A673 (cell line): ENCODE measurements around the gene NHERF2. TPM values are rescaled to one million over a fixed set of nuclear protein-coding genes. Genes with fewer than 3 reads are reported as not detected.

Experiments
- BruUV-seq: library from RNA; stranded (reverse); fragments of 400-500 nt; replicated peaks from 2 replicates; lab custom pipeline; 2021; lab: Mats Ljungman, UMichigan
- CTCF ChIA-PET: fragments of 300-600 bp; sonication (Branson Sonifier 250); formaldehyde crosslinking; loops from one replicate; lab custom pipeline; 2022; ENCODE audit warnings: antibody characterized with exemption; lab: Charles Lee
- POLR2A ChIA-PET: fragments of 300-600 bp; sonication (Branson Sonifier 250); formaldehyde crosslinking; loops from one replicate; lab custom pipeline; 2022; ENCODE audit warnings: antibody characterized with exemption; ENCODE audit not compliant: low non-redundant PET; lab: Charles Lee
- DNase-seq: peaks from one replicate; pipeline ENCODE4 v3.0.0-alpha.2; 2015; ENCODE audit warnings: low spot score
- H3K27ac ChIP-seq: fragments of 200-600 bp; sonication (generic); 2 replicates; pipeline ENCODE4 v1.5.1; 2016; ENCODE audit warnings: mixed run types, low read depth, mild to moderate bottlenecking, mixed read lengths, antibody characterized with exemption, low read length; ENCODE audit not compliant: poor library complexity, severe bottlenecking
- H3K27me3 ChIP-seq: fragments of 200-600 bp; sonication (generic); replicated peaks from 2 replicates; pipeline ENCODE4 v1.6.1; 2017; ENCODE audit warnings: mixed run types, low read depth, mild to moderate bottlenecking, mixed read lengths, antibody characterized with exemption, low read length; ENCODE audit not compliant: insufficient read depth, poor library complexity
- H3K36me3 ChIP-seq: fragments of 200-600 bp; sonication (generic); 2 replicates; pipeline ENCODE4 v1.6.1; 2016; ENCODE audit warnings: mixed run types, mild to moderate bottlenecking, mixed read lengths, antibody characterized with exemption, low read length; ENCODE audit not compliant: insufficient read depth, poor library complexity, severe bottlenecking
- H3K4me1 ChIP-seq: fragments of 200-600 bp; sonication (generic); 2 replicates; pipeline ENCODE4 v1.6.1; 2017; ENCODE audit warnings: mixed run types, mild to moderate bottlenecking, mixed read lengths, antibody characterized with exemption, low read length; ENCODE audit not compliant: insufficient read depth, poor library complexity, severe bottlenecking
- H3K4me3 ChIP-seq: fragments of 200-600 bp; sonication (generic); 2 replicates; pipeline ENCODE4 v1.5.1; 2016; ENCODE audit warnings: low read depth, mixed run types, mild to moderate bottlenecking, mixed read lengths, low read length; ENCODE audit not compliant: poor library complexity, severe bottlenecking
- H3K9me3 ChIP-seq: fragments of 200-600 bp; sonication (generic); 2 replicates; pipeline ENCODE4 v1.6.1; 2016; ENCODE audit warnings: mixed run types, low read depth, mild to moderate bottlenecking, mixed read lengths, antibody characterized with exemption, low read length; ENCODE audit not compliant: poor library complexity, severe bottlenecking
- CTCF ChIP-seq: fragments of 300-800, 200-600 bp; sonication (generic); conservative IDR thresholded peaks from 2 replicates; pipeline ENCODE4 v1.5.1; 2017; ENCODE audit warnings: low read depth, mild to moderate bottlenecking, antibody characterized with exemption, low read length, moderate library complexity, mixed read lengths
- EZH2 ChIP-seq: fragments of 200-600 bp; sonication (generic); IDR thresholded peaks from 2 replicates; pipeline ENCODE4 v1.6.1; 2017; ENCODE audit warnings: borderline replicate concordance, low read depth, mild to moderate bottlenecking, mixed read lengths, antibody characterized with exemption, low read length; ENCODE audit not compliant: poor library complexity, severe bottlenecking
- intact Hi-C: fragments of 100-400 bp; cut with micrococcal nuclease; formaldehyde crosslinking; loops from one replicate; pipeline ENCODE4 v1.10.0; 2022; ENCODE audit not compliant: unreplicated experiment
- total RNA-seq: library from RNA; stranded (reverse); gene quantifications from 2 replicates; pipeline ENCODE4 v1.2.3, GENCODE V29; 2021

The NHERF2 gene
- total RNA-seq, 1 experiment from 2014 or later = 19.5 TPM

- H3K27ac ChIP-seq = no peak overlapping the region
- H3K4me3 ChIP-seq = no peak overlapping the region
- DNase-seq = no peak
- BruUV-seq = no TSS peak
- peaks cover 18% of the 10 kb centered on the region for H3K4me1 ChIP-seq
- POLR2A ChIA-PET = no interaction called here
- no peak for TF ChIP-seq EZH2
- TF ChIP-seq CTCF = no peak
- intact Hi-C loops = loop anchor here (10.0 kb wide), 1 partner anchor 214 kb away; the partner anchor contains the start of genes BRICD5 and PGP
- CTCF ChIA-PET = no interaction called here
- H3K9me3 ChIP-seq = no peaks in the 10 kb centered on the region
- H3K27me3 ChIP-seq = no peaks in the 10 kb centered on the region
- peaks cover 63% of the 10 kb centered on the region for H3K36me3 ChIP-seq
These were observed 25.7 kb upstream of the NHERF2 start for GRCh38 chr16:2001035-2001434.

- no peak for TF ChIP-seq CTCF
- TF ChIP-seq EZH2 = no peak
- no TSS peak for BruUV-seq
- peaks cover 24% of the 10 kb centered on the region for H3K4me1 ChIP-seq
- POLR2A ChIA-PET = no interaction called here
- H3K4me3 ChIP-seq = no peak overlapping the region
- CTCF ChIA-PET = interaction anchor here (0.6 kb wide), 1 partner anchor 13 kb away, joined by 3 read pairs; no protein-coding TSS in a partner anchor
- intact Hi-C loops = loop anchor here (10.0 kb wide), 1 partner anchor 213 kb away; the partner anchor contains the start of genes BRICD5 and PGP
- no peak overlapping the region for H3K27ac ChIP-seq
- H3K9me3 ChIP-seq = no peaks in the 10 kb centered on the region
- no peak for DNase-seq
- no peaks in the 10 kb centered on the region for H3K27me3 ChIP-seq
- peaks cover 63% of the 10 kb centered on the region for H3K36me3 ChIP-seq
These were observed 25.0 kb upstream of the NHERF2 start for GRCh38 chr16:2001456-2002355.

GRCh38 chr16:2002406-2003230 lies 24.1 kb upstream of the NHERF2 start:
- H3K4me1 ChIP-seq = peaks cover 26% of the 10 kb centered on the region
- H3K9me3 ChIP-seq = no peaks in the 10 kb centered on the region
- DNase-seq = no peak
- no TSS peak for BruUV-seq
- no peaks in the 10 kb centered on the region for H3K27me3 ChIP-seq
- TF ChIP-seq CTCF (no peak), EZH2 (no peak)
- intact Hi-C loops = loop anchor here (10.0 kb wide), 1 partner anchor 212 kb away; the partner anchor contains the start of genes BRICD5 and PGP
- peaks cover 56% of the 10 kb centered on the region for H3K36me3 ChIP-seq
- H3K4me3 ChIP-seq = no peak overlapping the region
- no peak overlapping the region for H3K27ac ChIP-seq
- ChIA-PET CTCF (no interaction called here), POLR2A (interaction anchor here (0.6 kb wide), 1 partner anchor 212 kb away, joined by 3 read pairs; the partner anchor contains the start of gene PGP)
